NCI-H460 (cell line): ENCODE results near the gene ETS1. TPM values are rescaled to one million over a fixed set of nuclear protein-coding genes. Genes with fewer than 3 reads are reported as not detected.

Source experiments
- DNase-seq: peaks from one replicate; pipeline ENCODE4 v3.0.0-alpha.2; 2016; ENCODE audit warnings: low read depth; ENCODE audit errors: extremely low read depth
- total RNA-seq: library from RNA; depleted of rRNA; stranded (reverse); fragments of >200 nt; shearing (Covaris generic); gene quantifications from 2 replicates; pipeline ENCODE4 v1.2.3, GENCODE V29; 2014

The ETS1 gene
- total RNA-seq, 1 experiment from 2014 or later, result 17.9 TPM

DNA sequence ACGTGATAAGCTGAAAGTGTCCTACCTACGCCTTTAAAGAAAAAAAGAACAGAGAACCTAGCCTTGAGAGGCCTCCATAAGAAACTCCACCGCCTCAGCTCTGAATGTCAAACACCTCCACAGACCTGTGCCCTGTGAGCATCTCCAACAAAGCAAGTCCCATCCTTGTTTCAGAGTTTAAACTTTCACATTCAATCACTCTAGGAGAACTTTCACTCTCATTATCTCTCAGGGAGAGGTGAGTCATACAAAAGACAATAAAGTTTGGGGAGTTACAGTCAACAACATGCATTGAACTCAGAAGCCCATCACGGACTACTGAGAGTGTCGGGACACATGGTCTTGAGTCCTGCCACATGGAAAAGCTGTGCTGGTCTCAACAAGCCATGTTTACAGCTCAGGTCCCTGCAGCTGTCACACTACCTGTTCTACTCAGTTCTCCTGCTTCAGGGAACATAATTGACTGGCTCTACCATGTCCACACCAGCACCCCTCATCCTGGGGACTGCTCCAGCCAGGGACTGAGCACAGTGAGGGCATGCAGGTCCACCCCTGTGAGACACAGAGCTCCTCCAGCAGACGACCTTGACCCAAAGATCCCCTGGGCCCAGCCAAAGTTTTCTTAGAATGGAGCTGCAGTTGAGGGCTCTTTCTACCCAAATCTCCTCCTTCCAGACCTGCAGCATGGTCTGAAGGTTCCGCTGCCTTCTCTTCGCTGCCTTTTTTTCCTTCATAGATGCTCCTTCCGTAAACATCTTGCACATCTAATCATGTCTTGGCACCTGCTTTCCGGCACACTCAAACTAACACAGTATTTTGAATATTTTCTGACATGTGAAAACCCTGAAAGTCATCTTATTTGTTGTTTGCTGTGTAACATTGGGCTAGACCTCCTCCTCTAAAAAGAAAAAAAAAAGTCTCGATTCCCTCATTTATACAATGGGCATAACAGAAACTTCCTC, 114.9 kb downstream of the ETS1 start:
- no peak for DNase-seq

GRCh38 chr11:128471138-128471661, 116.2 kb downstream of the ETS1 start:
- no peak for DNase-seq

DNA sequence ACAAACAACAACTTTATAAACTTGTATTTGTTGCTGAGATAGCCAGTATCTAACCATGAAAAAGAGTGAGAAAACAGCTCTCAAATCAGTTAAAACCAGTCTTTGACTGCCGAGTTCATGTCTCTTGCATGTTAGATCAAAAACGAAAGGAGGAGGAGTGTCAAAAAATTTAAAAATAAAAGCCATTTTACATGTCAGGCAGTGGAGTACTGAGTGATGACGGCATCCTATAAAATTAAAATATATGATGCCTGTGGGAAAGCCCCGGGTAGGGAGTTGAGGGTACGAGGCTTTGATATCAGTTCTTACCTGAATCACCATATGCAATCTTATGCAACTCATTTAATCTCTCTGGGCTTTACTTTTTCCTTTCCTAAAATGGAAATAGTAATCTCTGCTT, 117.3 kb downstream of the ETS1 start:
- no peak for DNase-seq

DNA sequence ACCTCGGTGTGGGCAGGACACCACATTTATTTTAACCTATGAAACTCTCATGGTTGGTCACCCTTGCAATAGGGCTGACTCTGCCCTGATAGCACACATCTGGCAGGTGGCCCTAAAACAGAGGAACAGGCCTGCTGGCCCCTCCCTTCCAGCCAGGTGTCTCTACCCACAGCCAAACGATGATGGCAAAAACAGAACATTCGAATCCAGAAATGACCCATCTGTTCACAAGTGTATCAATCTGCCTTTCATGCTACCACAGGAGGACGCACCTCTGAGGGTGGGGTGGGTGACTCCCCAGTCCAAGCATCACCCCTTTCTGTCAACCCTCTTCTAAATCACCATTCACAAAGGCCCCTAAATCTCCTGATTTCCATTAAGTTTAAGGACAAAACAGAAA, 118.1 kb downstream of the ETS1 start:
- no peak for DNase-seq

DNA sequence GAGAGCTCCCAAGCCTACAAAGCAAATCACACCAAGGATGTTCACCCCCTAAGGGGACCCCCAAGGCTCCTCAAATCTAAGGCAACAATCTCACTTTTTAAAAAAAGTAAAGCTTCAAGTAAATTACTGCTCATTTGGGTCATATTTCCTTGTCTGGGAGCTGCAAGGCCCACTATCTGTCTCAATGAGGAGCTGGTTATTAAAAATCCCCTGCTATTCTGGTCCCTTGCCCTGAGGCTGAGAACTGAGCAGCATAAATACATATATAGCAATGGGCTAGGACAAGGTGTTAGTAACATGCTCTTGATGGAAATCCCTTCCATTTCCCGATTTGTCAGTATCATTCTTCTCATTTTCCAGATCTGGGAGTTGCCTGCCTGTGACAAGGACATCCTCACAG, 119.2 kb downstream of the ETS1 start:
- DNase-seq, result no peak

GRCh38 chr11:128467610-128468041, 119.7 kb downstream of the ETS1 start:
- no peak for DNase-seq

DNA sequence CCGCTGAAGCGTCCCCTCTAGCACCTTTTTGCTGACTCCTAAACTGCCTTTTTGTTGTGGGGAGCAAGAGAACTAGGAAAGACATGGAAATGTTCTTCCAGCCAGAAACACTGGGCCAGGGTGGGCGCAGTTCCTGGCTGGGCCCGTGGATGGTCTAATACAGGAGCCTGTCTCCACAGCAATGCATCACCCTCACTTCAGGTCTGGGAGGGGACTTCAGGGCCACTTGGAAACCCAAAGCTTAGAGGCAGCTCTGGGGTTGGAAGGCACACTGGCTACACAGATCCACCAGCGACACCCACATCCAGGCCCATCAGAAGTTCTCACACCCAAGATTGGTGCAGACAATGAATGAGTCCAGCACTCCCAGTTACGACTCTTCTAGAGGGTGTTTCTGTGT, 120.3 kb downstream of the ETS1 start:
- no peak for DNase-seq

DNA sequence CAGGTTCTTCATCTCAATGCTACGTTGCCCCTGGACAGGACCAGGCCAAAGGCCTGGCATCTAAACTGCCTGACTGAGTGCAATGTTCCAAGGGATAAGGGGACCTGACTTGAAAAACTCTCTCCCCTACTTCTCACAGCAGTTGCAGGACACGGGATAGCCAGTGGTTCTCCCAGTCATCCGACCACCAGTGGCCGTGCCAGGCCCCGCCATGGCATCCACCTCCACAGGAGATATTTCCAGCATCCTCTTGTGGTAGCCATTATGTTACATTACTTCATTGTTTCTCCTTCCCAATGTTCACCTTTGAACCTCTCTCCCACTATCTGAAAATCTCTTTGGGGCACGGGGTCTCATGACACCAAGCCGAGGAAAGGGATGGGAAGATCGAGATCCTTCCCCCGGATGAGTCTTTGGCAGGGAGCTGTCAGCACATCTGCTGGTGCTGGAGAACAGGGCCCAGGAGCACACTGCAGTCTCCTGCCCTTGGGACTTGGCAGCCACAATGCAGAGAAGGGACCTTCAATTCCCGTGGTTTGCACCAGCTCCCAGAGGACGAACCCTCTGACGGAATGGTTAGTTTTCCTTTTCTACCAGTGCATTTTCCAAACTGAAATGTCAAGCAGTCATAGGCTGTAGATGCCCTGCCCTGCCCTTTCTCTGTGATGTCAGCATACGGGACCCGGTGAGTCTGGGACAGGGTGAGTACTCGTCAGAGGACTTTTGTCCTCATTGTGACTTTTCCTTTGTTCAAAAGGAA, 121.2 kb downstream of the ETS1 start:
- DNase-seq, result no peak

DNA sequence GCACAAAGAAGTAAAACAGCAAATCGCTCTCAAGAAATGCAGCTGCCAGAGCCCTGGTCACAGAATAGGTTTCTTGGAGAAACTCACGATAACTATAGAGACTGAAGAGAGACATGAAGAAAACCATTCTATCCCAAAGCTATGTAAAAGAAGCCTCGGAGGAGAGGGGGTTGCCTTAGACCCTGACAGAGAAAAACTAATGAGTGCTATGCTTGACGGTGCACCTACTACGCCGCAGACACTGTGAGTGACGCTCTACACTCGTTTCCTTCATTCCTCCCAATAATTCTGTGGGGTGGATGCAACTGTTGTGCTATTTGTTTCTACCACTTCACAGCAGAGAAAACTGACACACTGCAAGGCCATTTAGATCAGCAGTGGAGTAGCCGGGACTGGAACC, 121.8 kb downstream of the ETS1 start:
- no peak for DNase-seq

DNA sequence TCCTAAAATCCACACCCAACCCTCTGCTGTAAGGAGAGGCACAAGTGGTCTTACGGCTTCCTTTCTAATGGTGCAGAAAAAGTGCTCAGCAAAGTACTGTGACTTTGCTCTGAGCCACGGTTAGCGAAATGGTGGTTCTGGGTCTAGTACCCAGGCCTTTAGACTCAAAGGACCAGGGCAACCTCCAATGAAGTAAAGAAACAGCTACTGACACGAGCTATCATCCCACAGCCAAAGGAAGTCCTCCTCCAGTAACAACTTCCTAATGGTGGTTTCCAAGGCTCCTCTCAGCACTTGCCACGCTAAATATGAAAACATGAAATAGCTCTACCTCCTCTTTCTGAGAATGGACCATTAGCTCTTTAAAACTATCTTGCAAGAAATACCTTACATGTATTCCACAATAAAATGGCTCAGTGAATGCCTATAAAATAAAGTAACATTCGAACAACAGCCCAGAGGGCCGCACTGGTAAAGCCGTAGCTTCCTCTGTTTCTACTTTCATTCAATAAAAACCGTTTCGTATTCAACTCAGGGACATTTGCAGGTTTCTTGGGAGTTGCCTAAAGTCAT, 122.4 kb downstream of the ETS1 start:
- no peak for DNase-seq

- DNase-seq, result no peak
Observed at GRCh38 chr11:128463979-128464378, 123.4 kb downstream of the ETS1 start.

DNA sequence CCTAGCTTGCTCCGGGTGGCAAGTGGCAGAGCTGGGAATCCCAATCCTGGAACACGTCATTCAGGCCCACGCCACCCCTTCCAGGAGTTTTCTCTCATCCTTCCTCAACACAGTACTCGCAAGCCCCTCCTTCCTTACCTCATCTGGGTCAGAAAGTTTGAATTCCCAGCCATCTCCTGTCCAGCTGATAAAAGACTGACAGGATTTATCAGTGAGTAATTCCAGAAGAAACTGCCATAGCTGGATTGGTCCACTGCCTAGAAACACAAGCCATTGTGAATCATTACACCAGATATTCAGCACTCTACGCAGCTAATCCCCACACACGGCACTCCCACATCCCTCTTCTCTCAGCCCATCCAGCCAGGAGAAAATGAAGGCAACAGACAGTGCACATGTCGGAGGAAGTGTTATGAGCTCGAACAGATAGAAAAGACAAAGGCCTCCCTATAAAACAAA, 124.0 kb downstream of the ETS1 start:
- DNase-seq, result no peak

DNA sequence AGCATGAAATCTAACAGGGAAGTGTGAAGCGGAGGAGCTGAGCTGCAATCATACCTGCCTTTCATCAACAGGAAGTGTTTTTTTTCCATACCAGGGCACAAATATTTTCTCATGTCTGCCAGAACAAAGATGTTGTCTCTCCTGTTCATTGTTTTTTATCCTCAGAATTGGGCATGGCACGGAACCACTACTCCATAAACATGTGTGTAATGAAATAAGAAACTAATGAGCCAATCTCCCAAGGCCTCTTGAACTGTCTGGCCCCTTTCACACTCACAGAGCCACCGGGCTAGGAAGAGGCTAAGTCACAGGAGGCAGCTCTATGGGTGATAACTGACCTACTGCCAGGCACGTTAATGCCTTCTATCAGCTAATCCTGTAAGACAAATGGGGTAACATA, 124.4 kb downstream of the ETS1 start:
- DNase-seq, result no peak

DNA sequence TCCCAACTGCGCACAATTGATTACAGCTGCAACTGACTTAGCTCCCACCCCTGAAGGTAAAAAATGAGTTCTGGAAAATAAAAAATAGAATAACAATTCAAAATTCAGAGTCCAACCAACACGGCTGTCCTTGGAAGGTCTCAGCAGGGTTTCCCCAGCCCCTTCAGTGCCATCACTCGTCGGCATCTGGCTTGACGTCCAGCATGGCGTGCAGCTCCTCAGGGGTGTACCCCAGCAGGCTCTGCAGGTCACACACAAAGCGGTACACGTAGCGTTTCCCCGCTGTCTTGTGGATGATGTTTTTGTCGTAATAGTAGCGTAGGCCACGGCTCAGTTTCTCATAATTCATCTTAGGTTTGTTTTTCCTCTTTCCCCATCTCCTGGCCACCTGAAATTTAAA, 125.2 kb downstream of the ETS1 start:
- no peak for DNase-seq

GRCh38 chr11:128458321-128458720, 129.0 kb downstream of the ETS1 start:
- DNase-seq, result no peak

- no peak for DNase-seq
Observed at GRCh38 chr11:128457874-128458273, 129.5 kb downstream of the ETS1 start.

DNA sequence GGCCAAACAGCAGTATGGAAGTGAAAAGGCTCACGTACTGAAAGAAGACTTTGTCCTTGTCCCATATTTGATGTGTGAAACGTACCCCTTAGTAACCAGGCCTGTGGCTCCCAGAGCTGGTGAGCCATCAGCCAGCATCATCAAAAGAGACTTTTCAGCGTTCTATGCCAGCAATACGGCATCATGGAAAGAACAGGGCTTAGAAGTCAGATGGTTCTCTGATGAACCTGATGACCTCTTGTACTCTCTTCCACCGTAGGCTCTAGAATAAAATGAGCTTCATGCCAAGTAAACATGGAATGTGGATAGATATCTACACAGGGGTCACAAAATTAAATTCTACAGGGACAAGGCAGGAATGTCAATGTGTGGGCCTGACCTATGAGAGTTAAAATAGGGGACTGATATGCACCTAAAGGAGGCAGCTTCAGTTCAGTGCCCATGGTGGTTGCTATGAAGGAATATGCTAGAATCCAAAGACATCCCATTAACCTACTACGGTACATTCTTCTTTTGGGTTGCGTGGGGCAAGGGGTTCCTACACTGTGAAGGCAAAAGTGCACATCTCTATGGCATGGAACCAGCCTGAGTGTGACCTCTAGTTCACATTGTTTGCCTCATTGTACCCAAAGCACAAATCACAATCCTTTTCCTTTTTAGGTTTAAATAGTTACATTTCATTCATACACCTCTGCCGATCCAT, 130.6 kb downstream of the ETS1 start:
- no peak for DNase-seq

DNA sequence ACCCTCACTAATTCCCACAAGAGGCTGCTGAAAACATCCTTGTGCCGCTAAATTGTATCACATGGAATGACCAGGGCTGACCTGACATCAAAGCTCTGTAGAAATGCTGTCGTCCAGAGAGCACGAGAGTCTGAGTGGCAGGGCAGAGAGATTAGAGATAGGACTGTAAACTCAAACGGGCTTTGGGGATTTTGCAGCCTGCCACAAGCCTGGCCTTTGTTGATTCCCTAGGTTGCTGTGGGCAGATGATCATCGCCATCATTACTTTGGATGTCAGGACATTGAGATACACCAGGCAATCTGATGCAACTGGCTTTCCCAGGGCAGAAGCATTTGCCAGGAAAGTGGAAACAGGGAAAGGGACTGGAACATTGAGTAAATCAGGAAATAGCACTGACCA, 131.6 kb downstream of the ETS1 start:
- no peak for DNase-seq

DNA sequence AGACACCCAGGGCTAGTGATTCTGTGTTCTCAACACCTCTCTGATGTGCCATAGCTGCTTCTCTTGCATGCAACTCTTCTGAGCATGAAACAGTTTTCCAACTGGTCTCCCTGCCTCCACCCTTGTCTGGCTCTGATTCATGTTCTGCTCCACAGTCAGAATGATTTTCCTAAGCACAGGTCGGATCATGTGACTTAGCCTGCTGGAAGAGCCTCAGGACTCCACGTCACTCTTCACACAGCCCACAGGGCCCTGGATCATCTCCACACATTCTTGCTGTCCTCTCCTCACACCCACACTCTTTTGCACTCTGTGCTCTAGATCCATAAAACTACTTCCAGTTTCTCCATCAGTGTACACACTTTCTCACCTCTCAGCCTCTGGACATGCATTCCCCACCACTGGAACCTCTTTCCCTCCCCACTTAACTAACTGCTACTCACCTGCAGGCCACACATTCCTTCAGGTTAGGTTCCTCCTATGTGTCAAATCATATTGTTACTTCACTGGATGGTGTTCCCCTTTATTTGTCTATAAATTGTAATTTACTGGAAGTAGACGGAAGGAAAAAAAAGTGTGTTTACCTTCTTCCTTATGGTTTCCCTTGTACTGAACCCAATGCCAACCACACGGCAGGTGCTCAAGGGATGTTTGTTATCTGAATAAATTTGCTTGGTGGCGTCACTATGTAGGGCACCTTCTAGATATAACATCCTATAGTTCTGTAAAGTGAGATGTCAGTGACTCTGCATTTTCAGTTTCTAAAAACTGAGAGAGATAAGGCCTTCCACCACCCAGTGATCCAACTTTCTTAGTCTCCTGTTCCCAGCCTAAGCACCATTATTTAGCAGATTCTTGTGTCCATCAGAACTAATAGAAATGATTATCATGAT, 133.7 kb downstream of the ETS1 start:
- no peak for DNase-seq
